Right ventricle myocardium superior (tissue), 1 donor: ENCODE data around the gene FAIM2. TPM values are rescaled to one million over a fixed set of nuclear protein-coding genes. Genes with fewer than 3 reads are reported as not detected.

ENCODE experiments used
- ATAC-seq: fragments of 200-7000 bp; cut with Tn5 transposase; one replicate; pipeline ENCODE4 v1.9.1; 2020; ENCODE audit warnings: mild to moderate bottlenecking; ENCODE audit not compliant: poor library complexity
- DNase-seq: peaks from one replicate; pipeline ENCODE4 v3.0.0-alpha.2; 2020
- intact Hi-C: fragments of 100-400 bp; cut with DNase I; formaldehyde crosslinking; loops from one replicate; pipeline ENCODE4 v1.11.2; 2022
- total RNA-seq: library from RNA; stranded (reverse); fragmentation: NEBNext Ultra II Directional; extraction: Animal tissue kit (Norgen Biotek cat#: 25700); gene quantifications from one replicate; pipeline ENCODE4 v1.2.1, GENCODE V29; 2021
- donor health status: DM: no; HTN: yes; CAD: no; lungs with severe emphysema.

The FAIM2 gene
- total RNA-seq, 1 donor from 2014 or later: 10.6 TPM

- intact Hi-C loops: no loop called here
- ATAC-seq (no peak), DNase-seq (no peak)
These were observed 80.3 kb downstream of the FAIM2 start for GRCh38 chr12:49823350-49823749.

- DNase-seq (no peak), ATAC-seq (no peak)
- intact Hi-C loops: no loop called here
These were observed 82.1 kb downstream of the FAIM2 start for GRCh38 chr12:49821373-49822287.

- ATAC-seq (peak; percentile 43), DNase-seq (no peak)
- intact Hi-C loops: no loop called here
These were observed 83.9 kb downstream of the FAIM2 start for GRCh38 chr12:49819786-49820185.

- intact Hi-C loops: no loop called here
- DNase-seq (no peak), ATAC-seq (no peak)
These were observed 85.3 kb downstream of the FAIM2 start for GRCh38 chr12:49818241-49818895.

Other genes starting within 250 kb of the FAIM2 start
- 9.4 TPM for gene FMNL3, start 196.5 kb downstream of the FAIM2 start, total RNA-seq
- gene TMBIM6, start 162.3 kb downstream of the FAIM2 start, total RNA-seq: 233 TPM
- 29.0 TPM for gene NCKAP5L, start 75.5 kb downstream of the FAIM2 start, total RNA-seq
- gene BCDIN3D, start 60.8 kb downstream of the FAIM2 start, total RNA-seq: 2.4 TPM
- gene AQP2, start 46.8 kb upstream of the FAIM2 start, total RNA-seq: not detected
- 0.38 TPM for gene AQP5, start 58.0 kb upstream of the FAIM2 start, total RNA-seq
- gene AQP6, start 69.0 kb upstream of the FAIM2 start, total RNA-seq: not detected
- gene RACGAP1, start 121.6 kb upstream of the FAIM2 start, total RNA-seq: 5.6 TPM
- gene ASIC1, start 153.7 kb upstream of the FAIM2 start, total RNA-seq: 1.6 TPM
- 14.3 TPM for gene SMARCD1, start 181.4 kb upstream of the FAIM2 start, total RNA-seq
- gene GPD1, start 200.1 kb upstream of the FAIM2 start, total RNA-seq: 38.3 TPM
- gene COX14, start 208.3 kb upstream of the FAIM2 start, total RNA-seq: 243 TPM